Natural killer cell treated with Interleukin-12 subunit alpha and Interleukin-12 subunit beta and Interleukin-15 and Interleukin-18, amount 100 ng/mL, for 72 hours (primary cell): Measurements from ENCODE around the gene SP100. TPM values are rescaled to one million over a fixed set of nuclear protein-coding genes. Genes with fewer than 3 reads are reported as not detected.

Experiments used
- ATAC-seq, 2 donors: fragments of 150-1000 bp; cut with Tn5 transposase in 1 of 2; sonication (Bioruptor Pico), chemical (Tn5 transposase) in 1 of 2; 2 replicates each; pipeline ENCODE4 v1.10.0; 2021
- DNase-seq: peaks from one replicate; pipeline ENCODE4 v3.0.0; 2022; ENCODE audit warnings: low spot score
- H3K27ac Mint-ChIP-seq, 2 donors: 1 replicate in 1 of 2; 2 replicates in 1 of 2; pipeline ENCODE4 v1.8.0; 2022; ENCODE audit warnings: mixed read lengths in 2 of 2, mild to moderate bottlenecking in 1 of 2, moderate library complexity in 1 of 2
- H3K27me3 Mint-ChIP-seq, 2 donors: 1 replicate in 1 of 2; 2 replicates in 1 of 2; pipeline ENCODE4 v1.8.0; 2022; ENCODE audit warnings: mixed read lengths in 2 of 2
- H3K36me3 Mint-ChIP-seq: one replicate; pipeline ENCODE4 v1.8.0; 2022; ENCODE audit warnings: mixed read lengths
- H3K4me1 Mint-ChIP-seq, 2 donors: 1 replicate in 1 of 2; 2 replicates in 1 of 2; pipeline ENCODE4 v1.8.0; 2022; ENCODE audit warnings: low read depth in 2 of 2, mixed read lengths in 2 of 2, mild to moderate bottlenecking in 1 of 2
- H3K4me3 Mint-ChIP-seq: one replicate; pipeline ENCODE4 v1.8.0; 2022; ENCODE audit warnings: mixed read lengths
- H3K9me3 Mint-ChIP-seq: 2 replicates; pipeline ENCODE4 v1.8.0; 2022; ENCODE audit warnings: mixed read lengths
- total RNA-seq, 2 donors: library from RNA; stranded (reverse); gene quantifications; one replicate each; pipeline ENCODE4 v1.2.3, GENCODE V29; 2022

The SP100 gene
- total RNA-seq, 2 donors from 2014 or later: 179 to 190 TPM

GRCh38 chr2:230564805-230565779, 149.1 kb downstream of the SP100 start:
- Mint-ChIP-seq H3K4me3 (peak overlapping the region; percentile 20), H3K4me1 (peaks cover 10 to 12% of the 10 kb centered on the region in 2 donors), H3K27me3 (no peaks in the 10 kb centered on the region), H3K9me3 (no peaks in the 10 kb centered on the region), H3K27ac (peak overlapping the region in 1 of 2 donors; percentile 72), H3K36me3 (no peaks in the 10 kb centered on the region)
- DNase-seq (no peak), ATAC-seq (no peak)

GRCh38 chr2:230569298-230569697, 153.3 kb downstream of the SP100 start:
- Mint-ChIP-seq H3K27ac (no peak overlapping the region), H3K27me3 (no peaks in the 10 kb centered on the region), H3K4me3 (no peak overlapping the region), H3K4me1 (peaks cover 7 to 8% of the 10 kb centered on the region in 2 donors), H3K36me3 (peaks cover 19% of the 10 kb centered on the region), H3K9me3 (peaks cover 6% of the 10 kb centered on the region)
- DNase-seq: no peak
- peak in 1 of 2 donors; percentile 36 for ATAC-seq

GRCh38 chr2:230570987-230571386, 155.0 kb downstream of the SP100 start:
- ATAC-seq (no peak), DNase-seq (no peak)
- Mint-ChIP-seq H3K4me3 (no peak overlapping the region), H3K27me3 (no peaks in the 10 kb centered on the region), H3K4me1 (peaks cover 7 to 8% of the 10 kb centered on the region in 2 donors), H3K36me3 (peaks cover 30% of the 10 kb centered on the region), H3K27ac (no peak overlapping the region), H3K9me3 (peaks cover 12% of the 10 kb centered on the region)

GRCh38 chr2:230575642-230576324, 159.8 kb downstream of the SP100 start:
- peak overlapping the region; percentile 7 to 29 for H3K27ac Mint-ChIP-seq
- peaks cover 12% of the 10 kb centered on the region for H3K9me3 Mint-ChIP-seq
- no peaks in the 10 kb centered on the region for H3K27me3 Mint-ChIP-seq
- ATAC-seq: peak; percentile 89 to 96
- H3K4me3 Mint-ChIP-seq: peak overlapping the region; percentile 38
- no peak for DNase-seq
- peaks cover 32% of the 10 kb centered on the region for H3K36me3 Mint-ChIP-seq
- H3K4me1 Mint-ChIP-seq: peaks cover 9 to 11% of the 10 kb centered on the region in 2 donors

GRCh38 chr2:230577114-230577513, 161.1 kb downstream of the SP100 start:
- Mint-ChIP-seq H3K9me3 (peaks cover 12% of the 10 kb centered on the region), H3K4me3 (no peak overlapping the region), H3K36me3 (peaks cover 28% of the 10 kb centered on the region), H3K27ac (no peak overlapping the region), H3K4me1 (peaks cover 10 to 13% of the 10 kb centered on the region in 2 donors), H3K27me3 (no peaks in the 10 kb centered on the region)
- ATAC-seq (no peak), DNase-seq (no peak)

GRCh38 chr2:230578106-230578505, 162.1 kb downstream of the SP100 start:
- DNase-seq (no peak), ATAC-seq (no peak)
- H3K4me3 Mint-ChIP-seq: no peak overlapping the region
- peaks cover 16% of the 10 kb centered on the region for H3K9me3 Mint-ChIP-seq
- peaks cover 36% of the 10 kb centered on the region for H3K36me3 Mint-ChIP-seq
- H3K27ac Mint-ChIP-seq: no peak overlapping the region
- H3K4me1 Mint-ChIP-seq: peaks cover 19 to 23% of the 10 kb centered on the region in 2 donors
- H3K27me3 Mint-ChIP-seq: no peaks in the 10 kb centered on the region

- ATAC-seq: peak; percentile 75 to 95
- Mint-ChIP-seq H3K9me3 (peaks cover 4% of the 10 kb centered on the region), H3K27me3 (no peaks in the 10 kb centered on the region), H3K27ac (peak overlapping the region; percentile 63 to 76), H3K4me1 (peaks cover 12 to 21% of the 10 kb centered on the region in 2 donors), H3K36me3 (peaks cover 12% of the 10 kb centered on the region), H3K4me3 (peak overlapping the region; percentile 72)
- no peak for DNase-seq
Measured at GRCh38 chr2:230582851-230583283, 166.9 kb downstream of the SP100 start.

- no peaks in the 10 kb centered on the region for H3K27me3 Mint-ChIP-seq
- peaks cover 12% of the 10 kb centered on the region for H3K36me3 Mint-ChIP-seq
- H3K9me3 Mint-ChIP-seq: peaks cover 4% of the 10 kb centered on the region
- H3K4me1 Mint-ChIP-seq: peaks cover 12 to 24% of the 10 kb centered on the region in 2 donors
- ATAC-seq (peak in 1 of 2 donors; percentile 36), DNase-seq (no peak)
- peak overlapping the region; percentile 63 to 76 for H3K27ac Mint-ChIP-seq
- peak overlapping the region; percentile 72 for H3K4me3 Mint-ChIP-seq
Measured at GRCh38 chr2:230583581-230583980, 167.6 kb downstream of the SP100 start.

- ATAC-seq: no peak
- Mint-ChIP-seq H3K27ac (no peak overlapping the region), H3K27me3 (no peaks in the 10 kb centered on the region), H3K9me3 (peaks cover 10% of the 10 kb centered on the region), H3K36me3 (peaks cover 20% of the 10 kb centered on the region), H3K4me1 (peaks cover 29 to 50% of the 10 kb centered on the region in 2 donors), H3K4me3 (no peak overlapping the region)
- no peak for DNase-seq
Measured at GRCh38 chr2:230586328-230586982, 170.5 kb downstream of the SP100 start.

GRCh38 chr2:230589025-230589424, 173.0 kb downstream of the SP100 start:
- Mint-ChIP-seq H3K36me3 (peaks cover 8% of the 10 kb centered on the region), H3K4me1 (peaks cover 34 to 48% of the 10 kb centered on the region in 2 donors), H3K27ac (peak overlapping the region; percentile 77 to 91), H3K27me3 (no peaks in the 10 kb centered on the region), H3K9me3 (peaks cover 6% of the 10 kb centered on the region), H3K4me3 (no peak overlapping the region)
- ATAC-seq (no peak), DNase-seq (no peak)

- Mint-ChIP-seq H3K9me3 (peaks cover 6% of the 10 kb centered on the region), H3K27ac (peak overlapping the region; percentile 77 to 91), H3K36me3 (peaks cover 8% of the 10 kb centered on the region), H3K27me3 (no peaks in the 10 kb centered on the region), H3K4me1 (peaks cover 36 to 50% of the 10 kb centered on the region in 2 donors), H3K4me3 (peak overlapping the region; percentile 54)
- DNase-seq (no peak), ATAC-seq (peak; percentile 69 to 88)
Measured at GRCh38 chr2:230589497-230590015, 173.6 kb downstream of the SP100 start.

GRCh38 chr2:230590333-230590732, 174.3 kb downstream of the SP100 start:
- DNase-seq (no peak), ATAC-seq (no peak)
- Mint-ChIP-seq H3K9me3 (peaks cover 6% of the 10 kb centered on the region), H3K27me3 (no peaks in the 10 kb centered on the region), H3K27ac (peak overlapping the region; percentile 77 to 91), H3K36me3 (peaks cover 8% of the 10 kb centered on the region), H3K4me3 (peak overlapping the region; percentile 35), H3K4me1 (peaks cover 39 to 53% of the 10 kb centered on the region in 2 donors)

- Mint-ChIP-seq H3K27me3 (no peaks in the 10 kb centered on the region), H3K36me3 (peaks cover 8% of the 10 kb centered on the region), H3K4me3 (peak overlapping the region; percentile 31), H3K4me1 (peaks cover 39 to 53% of the 10 kb centered on the region in 2 donors), H3K9me3 (peaks cover 6% of the 10 kb centered on the region), H3K27ac (peak overlapping the region; percentile 77 to 91)
- ATAC-seq (peak; percentile 64 to 79), DNase-seq (no peak)
Measured at GRCh38 chr2:230591850-230592249, 175.8 kb downstream of the SP100 start.
